ENCODE results near the gene GOLT1A. TPM values are rescaled to one million over a fixed set of nuclear protein-coding genes. Genes with fewer than 3 reads are reported as not detected.
"Not testable (repeated sequence)": the region's sequence is repeated elsewhere in the genome, so short reads cannot be mapped to it uniquely, and the experiment has no call there.

Gene GOLT1A
- total RNA-seq, 5 donors from 2014 or later (not counting 1 experiment from before 2014, with no cell fraction given): 0.30 to 0.42 (median 0.32) TPM; not detected in 1

GRCh38 chr1:204240233-204240632 is 26.4 kb upstream of the GOLT1A start:
- Histone ChIP-seq H3K4me1 (ENCODE audit: control insufficient read depth in 1 of 2, extremely low read depth in 1 of 2, insufficient read depth in 2 of 2, low read length in 2 of 2) (no peaks in the 10 kb centered on the region), H3K4me3 (ENCODE audit: control insufficient read depth in 1 of 2, extremely low read depth in 1 of 2, low read length in 1 of 2) (no peak overlapping the region), H3K27me3 (replicated peaks in 1 of 2; ENCODE audit: control insufficient read depth in 2 of 2, extremely low read depth in 1 of 2, insufficient read depth in 2 of 2, low read length in 1 of 2) (peaks cover 0 to 11% of the 10 kb centered on the region in 2 experiments), H3K9me3 (no peaks in the 10 kb centered on the region), H3K27ac (ENCODE audit: low read length) (no peak overlapping the region), H3K36me3 (ENCODE audit: control insufficient read depth in 2 of 2, extremely low read depth in 1 of 2, insufficient read depth in 1 of 2, low read length in 1 of 2) (no peaks in the 10 kb centered on the region)
- peaks cover 4 to 10% of the 10 kb centered on the region in 2 donors for H3K27me3 Mint-ChIP-seq
- ChIA-PET CTCF (no interaction called here), POLR2A (no interaction called here)
- ATAC-seq (replicated peaks in 1 of 4) (no peak), DNase-seq (no peak)
- no peak overlapping the region for H3K4me3 Mint-ChIP-seq
- WGBS (ENCODE audit: insufficient coverage): no CpG with 5 or more reads among the region's 1 CpG
- no peaks in the 10 kb centered on the region for H3K4me1 Mint-ChIP-seq
- H3K9me3 Mint-ChIP-seq: no peaks in the 10 kb centered on the region
- no peak overlapping the region for H3K27ac Mint-ChIP-seq
- peaks cover 7% of the 10 kb centered on the region for H3K36me3 Mint-ChIP-seq

DNA sequence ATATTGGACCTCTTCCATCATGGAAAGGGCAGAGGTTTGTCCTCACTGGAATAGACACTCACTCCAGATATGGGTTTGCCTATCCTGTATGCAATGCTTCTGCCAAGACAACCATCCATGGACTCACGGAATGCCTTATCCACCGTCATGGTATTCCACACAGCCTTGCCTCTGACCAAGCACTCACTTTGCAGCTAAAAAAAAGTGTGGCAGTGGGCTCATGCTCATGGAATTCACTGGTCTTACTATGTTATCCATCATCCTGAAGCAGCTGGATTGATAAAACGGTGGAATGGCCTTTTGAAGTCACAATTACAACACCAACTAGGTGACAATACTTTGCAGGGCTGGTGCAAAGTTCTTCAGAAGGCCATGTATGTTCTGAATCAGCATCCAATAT is 25.6 kb upstream of the GOLT1A start:
- H3K9me3 Mint-ChIP-seq; CTCF ChIA-PET; ATAC-seq (replicated peaks in 1 of 4); H3K4me1 ChIP-seq (ENCODE audit: control insufficient read depth in 1 of 2, extremely low read depth in 1 of 2, insufficient read depth in 2 of 2, low read length in 2 of 2); H3K27ac Mint-ChIP-seq; H3K36me3 ChIP-seq (ENCODE audit: control insufficient read depth in 2 of 2, extremely low read depth in 1 of 2, insufficient read depth in 1 of 2, low read length in 1 of 2); H3K36me3 Mint-ChIP-seq; POLR2A ChIA-PET; H3K4me3 ChIP-seq (ENCODE audit: control insufficient read depth in 1 of 2, extremely low read depth in 1 of 2, low read length in 1 of 2); H3K27me3 ChIP-seq (replicated peaks in 1 of 2; ENCODE audit: control insufficient read depth in 2 of 2, extremely low read depth in 1 of 2, insufficient read depth in 2 of 2, low read length in 1 of 2); DNase-seq; H3K4me1 Mint-ChIP-seq; H3K4me3 Mint-ChIP-seq; H3K27ac ChIP-seq (ENCODE audit: low read length); H3K9me3 ChIP-seq: not testable (repeated sequence)
- WGBS (ENCODE audit: insufficient coverage): 92% methylated on average over 2 of the region's 3 CpGs
- H3K27me3 Mint-ChIP-seq: peaks cover 4 to 10% of the 10 kb centered on the region in 2 donors

DNA sequence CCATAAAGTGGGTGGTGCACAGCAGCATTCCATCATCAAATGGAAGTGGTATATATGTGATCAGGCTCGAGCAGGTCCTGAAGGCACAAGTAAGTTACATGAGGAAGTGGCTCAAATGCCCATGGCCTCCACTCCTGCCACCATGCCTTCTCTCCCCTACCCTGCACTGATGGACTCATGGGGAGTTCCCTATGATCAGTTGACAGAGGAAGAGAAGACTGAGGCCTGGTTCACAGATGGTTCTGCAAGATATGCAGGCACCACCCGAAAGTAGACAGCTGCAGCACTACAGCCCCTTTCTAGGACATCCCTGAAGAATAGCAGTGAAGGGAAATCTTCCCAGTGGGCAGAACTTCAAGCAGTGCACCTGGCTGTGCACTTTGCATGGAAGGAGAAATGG is 24.7 kb upstream of the GOLT1A start:
- H3K9me3 ChIP-seq; ATAC-seq (replicated peaks in 1 of 4); CTCF ChIA-PET; DNase-seq; POLR2A ChIA-PET; H3K36me3 ChIP-seq (ENCODE audit: control insufficient read depth in 2 of 2, extremely low read depth in 1 of 2, insufficient read depth in 1 of 2, low read length in 1 of 2); H3K36me3 Mint-ChIP-seq; H3K9me3 Mint-ChIP-seq; H3K27ac ChIP-seq (ENCODE audit: low read length); H3K4me1 Mint-ChIP-seq; H3K27ac Mint-ChIP-seq; H3K4me3 ChIP-seq (ENCODE audit: control insufficient read depth in 1 of 2, extremely low read depth in 1 of 2, low read length in 1 of 2); H3K27me3 ChIP-seq (replicated peaks in 1 of 2; ENCODE audit: control insufficient read depth in 2 of 2, extremely low read depth in 1 of 2, insufficient read depth in 2 of 2, low read length in 1 of 2); H3K4me3 Mint-ChIP-seq; H3K4me1 ChIP-seq (ENCODE audit: control insufficient read depth in 1 of 2, extremely low read depth in 1 of 2, insufficient read depth in 2 of 2, low read length in 2 of 2): not testable (repeated sequence)
- peaks cover 4 to 10% of the 10 kb centered on the region in 2 donors for H3K27me3 Mint-ChIP-seq
- WGBS (ENCODE audit: insufficient coverage): 100% methylated on average over 1 of the region's 2 CpGs

- H3K36me3 Mint-ChIP-seq; H3K4me1 ChIP-seq (ENCODE audit: control insufficient read depth in 1 of 2, extremely low read depth in 1 of 2, insufficient read depth in 2 of 2, low read length in 2 of 2); H3K27ac ChIP-seq (ENCODE audit: low read length); H3K9me3 Mint-ChIP-seq; H3K9me3 ChIP-seq; DNase-seq; POLR2A ChIA-PET; H3K4me3 Mint-ChIP-seq; H3K27me3 Mint-ChIP-seq; H3K36me3 ChIP-seq (ENCODE audit: control insufficient read depth in 2 of 2, extremely low read depth in 1 of 2, insufficient read depth in 1 of 2, low read length in 1 of 2); H3K4me3 ChIP-seq (ENCODE audit: control insufficient read depth in 1 of 2, extremely low read depth in 1 of 2, low read length in 1 of 2); H3K4me1 Mint-ChIP-seq; ATAC-seq (replicated peaks in 1 of 4); H3K27ac Mint-ChIP-seq; H3K27me3 ChIP-seq (replicated peaks in 1 of 2; ENCODE audit: control insufficient read depth in 2 of 2, extremely low read depth in 1 of 2, insufficient read depth in 2 of 2, low read length in 1 of 2): not testable (repeated sequence)
- 90% methylated on average over 1 of the region's 1 CpG for WGBS (ENCODE audit: insufficient coverage)
- CTCF ChIA-PET: interaction anchor here in 1 of 2 donors (0.6 kb wide), 1 partner anchor 52 kb away, joined by 4 read pairs; no protein-coding TSS in a partner anchor
Measured at GRCh38 chr1:204237515-204237914, 23.7 kb upstream of the GOLT1A start.

DNA sequence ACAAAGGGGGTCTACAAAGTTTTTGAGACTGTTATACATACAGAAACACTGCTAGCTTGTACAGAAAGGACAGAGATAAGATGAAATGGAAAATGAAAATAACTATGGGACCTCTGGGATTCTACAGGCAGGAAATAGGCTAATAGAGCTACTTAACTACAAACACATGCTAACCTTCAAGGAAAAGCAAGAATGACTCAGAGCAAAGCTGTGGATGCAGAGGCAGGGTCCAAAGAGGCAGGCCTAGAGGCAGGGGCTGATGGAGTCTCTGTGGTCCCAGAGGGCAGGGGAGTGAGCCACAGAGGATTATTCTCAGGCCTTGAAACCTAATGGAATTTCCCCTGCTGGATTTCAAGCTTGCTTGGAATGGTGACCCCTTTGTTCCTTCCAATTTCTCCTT is 18.7 kb upstream of the GOLT1A start:
- DNase-seq: no peak
- H3K27ac Mint-ChIP-seq: no peak overlapping the region
- ATAC-seq (replicated peaks in 1 of 4): no peak
- H3K4me1 Mint-ChIP-seq: no peaks in the 10 kb centered on the region
- Histone ChIP-seq H3K4me3 (ENCODE audit: control insufficient read depth in 1 of 2, extremely low read depth in 1 of 2, low read length in 1 of 2) (no peak overlapping the region), H3K9me3 (no peaks in the 10 kb centered on the region), H3K36me3 (ENCODE audit: control insufficient read depth in 2 of 2, extremely low read depth in 1 of 2, insufficient read depth in 1 of 2, low read length in 1 of 2) (no peaks in the 10 kb centered on the region), H3K27ac (ENCODE audit: low read length) (no peak overlapping the region), H3K27me3 (replicated peaks in 1 of 2; ENCODE audit: control insufficient read depth in 2 of 2, extremely low read depth in 1 of 2, insufficient read depth in 2 of 2, low read length in 1 of 2) (peaks cover 0 to 2% of the 10 kb centered on the region in 2 experiments), H3K4me1 (ENCODE audit: control insufficient read depth in 1 of 2, extremely low read depth in 1 of 2, insufficient read depth in 2 of 2, low read length in 2 of 2) (no peaks in the 10 kb centered on the region)
- CTCF ChIA-PET: interaction anchor here (0.6 to 0.7 kb wide), 2 partner anchors 14 to 789 kb away, joined by 3 read pairs; no protein-coding TSS in a partner anchor
- H3K9me3 Mint-ChIP-seq: no peaks in the 10 kb centered on the region
- H3K36me3 Mint-ChIP-seq: peaks cover 7% of the 10 kb centered on the region
- no peak overlapping the region for H3K4me3 Mint-ChIP-seq
- peaks cover 2 to 7% of the 10 kb centered on the region in 2 donors for H3K27me3 Mint-ChIP-seq
- POLR2A ChIA-PET: interaction anchor here in 1 of 2 donors (0.5 kb wide), 1 partner anchor 266 kb away, joined by 3 read pairs; no protein-coding TSS in a partner anchor

- no peak for ATAC-seq (replicated peaks in 1 of 4)
- Mint-ChIP-seq H3K4me1 (no peaks in the 10 kb centered on the region), H3K4me3 (no peak overlapping the region), H3K27ac (no peak overlapping the region), H3K27me3 (no peaks in the 10 kb centered on the region), H3K36me3 (no peaks in the 10 kb centered on the region), H3K9me3 (no peaks in the 10 kb centered on the region)
- no peaks in the 10 kb centered on the region for H3K4me1 ChIP-seq (ENCODE audit: control insufficient read depth in 1 of 2, extremely low read depth in 1 of 2, insufficient read depth in 2 of 2, low read length in 2 of 2)
- ChIA-PET CTCF (interaction anchor here in 1 of 2 donors (0.9 kb wide), 1 partner anchor 133 kb away, joined by 5 read pairs; no protein-coding TSS in a partner anchor), POLR2A (no interaction called here)
- peaks cover 0 to 6% of the 10 kb centered on the region in 2 experiments for H3K27me3 ChIP-seq (replicated peaks in 1 of 2; ENCODE audit: control insufficient read depth in 2 of 2, extremely low read depth in 1 of 2, insufficient read depth in 2 of 2, low read length in 1 of 2)
- no peak overlapping the region for H3K27ac ChIP-seq (ENCODE audit: low read length)
- no peaks in the 10 kb centered on the region for H3K9me3 ChIP-seq
- 86% methylated on average over 11 of the region's 14 CpGs for WGBS (ENCODE audit: insufficient coverage)
- H3K4me3 ChIP-seq (ENCODE audit: control insufficient read depth in 1 of 2, extremely low read depth in 1 of 2, low read length in 1 of 2): no peak overlapping the region
- no peaks in the 10 kb centered on the region for H3K36me3 ChIP-seq (ENCODE audit: control insufficient read depth in 2 of 2, extremely low read depth in 1 of 2, insufficient read depth in 1 of 2, low read length in 1 of 2)
- no peak for DNase-seq
Measured at GRCh38 chr1:204230211-204230610, 16.4 kb upstream of the GOLT1A start.

GRCh38 chr1:204228896-204229295 is 15.1 kb upstream of the GOLT1A start:
- Histone ChIP-seq H3K4me1 (ENCODE audit: control insufficient read depth in 1 of 2, extremely low read depth in 1 of 2, insufficient read depth in 2 of 2, low read length in 2 of 2) (no peaks in the 10 kb centered on the region), H3K36me3 (ENCODE audit: control insufficient read depth in 2 of 2, extremely low read depth in 1 of 2, insufficient read depth in 1 of 2, low read length in 1 of 2) (no peaks in the 10 kb centered on the region), H3K4me3 (ENCODE audit: control insufficient read depth in 1 of 2, extremely low read depth in 1 of 2, low read length in 1 of 2) (no peak overlapping the region), H3K27me3 (replicated peaks in 1 of 2; ENCODE audit: control insufficient read depth in 2 of 2, extremely low read depth in 1 of 2, insufficient read depth in 2 of 2, low read length in 1 of 2) (peaks cover 0 to 6% of the 10 kb centered on the region in 2 experiments), H3K9me3 (no peaks in the 10 kb centered on the region), H3K27ac (ENCODE audit: low read length) (no peak overlapping the region)
- WGBS (ENCODE audit: insufficient coverage): 89% methylated on average over 13 of the region's 13 CpGs
- Mint-ChIP-seq H3K9me3 (no peaks in the 10 kb centered on the region), H3K4me3 (no peak overlapping the region), H3K4me1 (no peaks in the 10 kb centered on the region), H3K27ac (no peak overlapping the region), H3K36me3 (no peaks in the 10 kb centered on the region), H3K27me3 (no peaks in the 10 kb centered on the region)
- ATAC-seq (replicated peaks in 1 of 4): no peak
- no peak for DNase-seq
- CTCF ChIA-PET: interaction anchor here in 1 of 2 donors (1.4 kb wide), 1 partner anchor 22 kb away, joined by 4 read pairs; no protein-coding TSS in a partner anchor
- POLR2A ChIA-PET: no interaction called here

Measured in T-cell (primary cell).